HEK293 (cell line): ENCODE measurements around the gene SDF2L1.

Experiments
- CTCF ChIA-PET: fragments of 350-600 bp; formaldehyde crosslinking; extraction: SDS; loops from one replicate; lab custom pipeline; 2021; ENCODE audit warnings: antibody characterized with exemption; lab: Yijun Ruan, JAX
- POLR2A ChIA-PET: fragments of 300-600 bp; formaldehyde crosslinking; extraction: SDS; loops from one replicate; lab custom pipeline; 2020; ENCODE audit warnings: antibody characterized with exemption, inconsistent platforms; lab: Yijun Ruan, JAX
- H3K27ac ChIP-seq: fragments of 200-500 bp; sonication (Bioruptor generic); 2 replicates; pipeline ENCODE4 v1.5.1; 2014; ENCODE audit warnings: low read depth, low read length, control low read depth, inconsistent platforms; ENCODE audit errors: extremely low read depth
- H3K36me3 ChIP-seq, 2 experiments: fragments of 200-500 bp in 1 of 2; sonication (Bioruptor generic) in 1 of 2; 1 replicate in 1 of 2; 2 replicates in 1 of 2; pipeline ENCODE4 v1.5.1; 2014 to 2017; ENCODE audit warnings: inconsistent platforms in 2 of 2, low read length in 2 of 2; ENCODE audit not compliant: control insufficient read depth in 2 of 2, insufficient read depth in 1 of 2
- H3K4me1 ChIP-seq: fragments of 200-500 bp; sonication (Bioruptor generic); 2 replicates; pipeline ENCODE4 v1.5.1; 2014; ENCODE audit warnings: mild to moderate bottlenecking, low read length, inconsistent platforms; ENCODE audit not compliant: control insufficient read depth, insufficient read depth
- H3K4me3 ChIP-seq: 2 replicates; pipeline ENCODE4 v1.5.1; 2011; ENCODE audit warnings: low read depth, mild to moderate bottlenecking, control low read depth, low read length, moderate library complexity
- H3K9me3 ChIP-seq: fragments of 200-500 bp; sonication (Bioruptor generic); 2 replicates; pipeline ENCODE4 v1.5.1; 2014; ENCODE audit warnings: low read depth, low read length, inconsistent platforms; ENCODE audit not compliant: control insufficient read depth, insufficient read depth
- BCL11A ChIP-seq: fragments of 450-650 bp; formaldehyde crosslinking; IDR thresholded peaks from 2 replicates; pipeline ENCODE4 v1.5.1; 2016; ENCODE audit warnings: low read depth, missing biosample characterization, missing genetic modification characterization
- EGR2 ChIP-seq: fragments of 450-650 bp; formaldehyde crosslinking; IDR thresholded peaks from 2 replicates; pipeline ENCODE4 v1.5.1; 2016; ENCODE audit warnings: low read depth, missing biosample characterization, missing genetic modification characterization
- GFI1B ChIP-seq: fragments of 450-650 bp; formaldehyde crosslinking; IDR thresholded peaks from 2 replicates; pipeline ENCODE4 v1.5.1; 2016; ENCODE audit warnings: missing biosample characterization, missing genetic modification characterization
- IKZF3 ChIP-seq: fragments of 450-650 bp; IDR thresholded peaks from 2 replicates; pipeline ENCODE4 v1.5.0; 2018; ENCODE audit warnings: missing biosample characterization, mild to moderate bottlenecking, missing genetic modification characterization, moderate library complexity
- MYNN ChIP-seq: fragments of 450-650 bp; formaldehyde crosslinking; IDR thresholded peaks from 2 replicates; pipeline ENCODE4 v1.5.1; 2016; ENCODE audit warnings: missing biosample characterization, missing genetic modification characterization, borderline replicate concordance
- OSR2 ChIP-seq: fragments of 450-650 bp; formaldehyde crosslinking; IDR thresholded peaks from 2 replicates; pipeline ENCODE4 v1.5.1; 2016; ENCODE audit warnings: missing biosample characterization, missing genetic modification characterization
- SCRT2 ChIP-seq: fragments of 450-650 bp; formaldehyde crosslinking; IDR thresholded peaks from 2 replicates; pipeline ENCODE4 v1.5.1; 2016; ENCODE audit warnings: missing biosample characterization, missing genetic modification characterization
- SETDB1 ChIP-seq: IDR thresholded peaks from one replicate; pipeline ENCODE4 v1.6.1; 2017; ENCODE audit warnings: mild to moderate bottlenecking, low read length, moderate library complexity, mixed read lengths; ENCODE audit not compliant: insufficient read length
- SP7 ChIP-seq: fragments of 450-650 bp; formaldehyde crosslinking; IDR thresholded peaks from 2 replicates; pipeline ENCODE4 v1.5.1; 2016; ENCODE audit warnings: missing biosample characterization, missing genetic modification characterization
- ZBTB7A ChIP-seq: fragments of 450-650 bp; formaldehyde crosslinking; IDR thresholded peaks from 2 replicates; pipeline ENCODE4 v1.5.1; 2016; ENCODE audit warnings: low read depth, missing biosample characterization, missing genetic modification characterization
- ZFHX2 ChIP-seq: fragments of 450-650 bp; formaldehyde crosslinking; conservative IDR thresholded peaks from 2 replicates; pipeline ENCODE4 v1.5.1; 2016; ENCODE audit warnings: missing biosample characterization, missing genetic modification characterization
- ZFP3 ChIP-seq: fragments of 450-650 bp; formaldehyde crosslinking; IDR thresholded peaks from 2 replicates; pipeline ENCODE4 v1.5.1; 2016; ENCODE audit warnings: low read depth, missing biosample characterization, missing genetic modification characterization
- ZNF121 ChIP-seq: fragments of 450-650 bp; formaldehyde crosslinking; IDR thresholded peaks from 2 replicates; pipeline ENCODE4 v1.5.1; 2016; ENCODE audit warnings: missing biosample characterization, missing genetic modification characterization
- ZNF19 ChIP-seq: fragments of 450-650 bp; formaldehyde crosslinking; IDR thresholded peaks from 2 replicates; pipeline ENCODE4; 2016; ENCODE audit warnings: missing biosample characterization, missing genetic modification characterization, low read depth
- ZNF223 ChIP-seq: fragments of 450-650 bp; formaldehyde crosslinking; IDR thresholded peaks from 2 replicates; pipeline ENCODE4 v1.5.1; 2016; ENCODE audit warnings: missing biosample characterization, missing genetic modification characterization
- ZNF366 ChIP-seq: fragments of 450-650 bp; formaldehyde crosslinking; conservative IDR thresholded peaks from 2 replicates; pipeline ENCODE4 v1.5.1; 2016; ENCODE audit warnings: missing biosample characterization, missing genetic modification characterization
- ZNF514 ChIP-seq: fragments of 450-650 bp; formaldehyde crosslinking; IDR thresholded peaks from 2 replicates; pipeline ENCODE4 v1.5.1; 2016; ENCODE audit warnings: missing biosample characterization, missing genetic modification characterization
- ZNF600 ChIP-seq: fragments of 450-650 bp; formaldehyde crosslinking; IDR thresholded peaks from 2 replicates; pipeline ENCODE4 v1.5.1; 2016; ENCODE audit warnings: missing biosample characterization, missing genetic modification characterization
- ZNF623 ChIP-seq: fragments of 450-650 bp; formaldehyde crosslinking; IDR thresholded peaks from 2 replicates; pipeline ENCODE4 v1.5.1; 2016; ENCODE audit warnings: missing biosample characterization, missing genetic modification characterization
- ZNF664 ChIP-seq: fragments of 450-650 bp; formaldehyde crosslinking; IDR thresholded peaks from 2 replicates; pipeline ENCODE4 v1.5.1; 2016; ENCODE audit warnings: missing biosample characterization, missing genetic modification characterization
- ZNF791 ChIP-seq: fragments of 450-650 bp; formaldehyde crosslinking; IDR thresholded peaks from 2 replicates; pipeline ENCODE4 v1.5.1; 2016; ENCODE audit warnings: missing biosample characterization, missing genetic modification characterization
- ZXDB ChIP-seq: fragments of 450-650 bp; formaldehyde crosslinking; IDR thresholded peaks from 2 replicates; pipeline ENCODE4 v1.5.1; 2016; ENCODE audit warnings: missing biosample characterization, missing genetic modification characterization
- TF ChIP-seq, protein P1 (sequence below): fragments of 450-650 bp; formaldehyde crosslinking; IDR thresholded peaks from 2 replicates; pipeline ENCODE4 v1.5.1; 2017; ENCODE audit warnings: missing biosample characterization, mild to moderate bottlenecking, missing genetic modification characterization, moderate library complexity
- TF ChIP-seq, protein P2 (sequence below): fragments of 450-650 bp; formaldehyde crosslinking; IDR thresholded peaks from 2 replicates; pipeline ENCODE4 v1.5.1; 2017; ENCODE audit warnings: missing biosample characterization, missing genetic modification characterization
- TF ChIP-seq, protein P3 (sequence below): fragments of 450-650 bp; formaldehyde crosslinking; IDR thresholded peaks from 2 replicates; pipeline ENCODE4 v1.5.1; 2016; ENCODE audit warnings: missing biosample characterization, missing genetic modification characterization
- TF ChIP-seq, protein P4 (sequence below): fragments of 450-650 bp; formaldehyde crosslinking; IDR thresholded peaks from 2 replicates; pipeline ENCODE4 v1.5.1; 2017; ENCODE audit warnings: missing biosample characterization, missing genetic modification characterization

SDF2L1 gene

DNA sequence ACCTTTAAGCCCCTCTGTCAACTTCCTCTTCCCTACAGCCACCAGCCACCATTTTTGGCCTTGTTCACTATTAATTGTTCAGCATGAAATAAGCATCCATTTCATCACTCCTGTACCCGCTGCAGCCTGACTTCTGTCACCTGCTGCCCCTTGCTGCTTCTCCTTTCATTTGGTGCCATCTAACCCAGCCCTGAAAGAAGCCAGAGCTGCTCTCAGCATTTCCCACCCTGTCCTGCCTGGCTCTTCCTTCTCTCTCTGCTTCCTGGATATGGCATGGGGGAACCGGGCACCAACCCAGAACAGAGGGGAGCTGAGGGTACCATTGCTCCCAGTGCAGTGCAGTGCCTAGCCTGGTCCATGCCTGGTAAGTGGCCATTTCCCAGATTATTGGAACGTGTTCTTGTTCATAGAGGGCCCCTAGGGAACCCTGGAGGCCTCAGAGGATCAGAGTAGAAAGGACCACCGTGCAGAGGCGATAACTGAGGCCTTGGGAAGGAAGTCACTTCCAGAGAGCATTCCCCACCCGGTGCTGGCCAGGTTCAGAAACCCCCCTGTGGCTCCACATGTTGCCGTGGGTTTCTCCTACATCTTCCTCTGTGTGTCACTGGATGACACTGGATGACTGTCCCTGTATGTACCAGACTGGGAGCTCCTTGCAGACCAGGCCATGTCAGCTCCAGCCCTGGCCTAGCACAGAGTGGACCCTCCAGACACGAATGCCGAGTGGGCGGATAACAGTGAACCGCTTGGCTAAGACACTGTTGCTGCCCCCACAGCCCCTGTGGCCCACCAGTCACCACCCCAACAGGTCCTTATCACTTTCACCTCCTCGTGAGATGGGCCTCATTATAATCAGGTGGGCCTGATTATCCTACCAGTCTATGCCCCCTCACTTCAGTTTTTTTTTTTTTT lies 17.0 kb upstream of the SDF2L1 start:
- no peaks in the 10 kb centered on the region for H3K4me1 ChIP-seq
- TF ChIP-seq, protein P1, sequence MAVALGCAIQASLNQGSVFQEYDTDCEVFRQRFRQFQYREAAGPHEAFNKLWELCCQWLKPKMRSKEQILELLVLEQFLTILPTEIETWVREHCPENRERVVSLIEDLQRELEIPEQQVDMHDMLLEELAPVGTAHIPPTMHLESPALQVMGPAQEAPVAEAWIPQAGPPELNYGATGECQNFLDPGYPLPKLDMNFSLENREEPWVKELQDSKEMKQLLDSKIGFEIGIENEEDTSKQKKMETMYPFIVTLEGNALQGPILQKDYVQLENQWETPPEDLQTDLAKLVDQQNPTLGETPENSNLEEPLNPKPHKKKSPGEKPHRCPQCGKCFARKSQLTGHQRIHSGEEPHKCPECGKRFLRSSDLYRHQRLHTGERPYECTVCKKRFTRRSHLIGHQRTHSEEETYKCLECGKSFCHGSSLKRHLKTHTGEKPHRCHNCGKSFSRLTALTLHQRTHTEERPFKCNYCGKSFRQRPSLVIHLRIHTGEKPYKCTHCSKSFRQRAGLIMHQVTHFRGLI (tag by site-specific recombination), result no peak
- TF ChIP-seq ZNF366 (tag by site-specific recombination), result no peak
- peak; percentile 72 for TF ChIP-seq ZFHX2 (tag by site-specific recombination)
- TF ChIP-seq ZXDB (tag by site-specific recombination), result no peak
- TF ChIP-seq, protein P2, sequence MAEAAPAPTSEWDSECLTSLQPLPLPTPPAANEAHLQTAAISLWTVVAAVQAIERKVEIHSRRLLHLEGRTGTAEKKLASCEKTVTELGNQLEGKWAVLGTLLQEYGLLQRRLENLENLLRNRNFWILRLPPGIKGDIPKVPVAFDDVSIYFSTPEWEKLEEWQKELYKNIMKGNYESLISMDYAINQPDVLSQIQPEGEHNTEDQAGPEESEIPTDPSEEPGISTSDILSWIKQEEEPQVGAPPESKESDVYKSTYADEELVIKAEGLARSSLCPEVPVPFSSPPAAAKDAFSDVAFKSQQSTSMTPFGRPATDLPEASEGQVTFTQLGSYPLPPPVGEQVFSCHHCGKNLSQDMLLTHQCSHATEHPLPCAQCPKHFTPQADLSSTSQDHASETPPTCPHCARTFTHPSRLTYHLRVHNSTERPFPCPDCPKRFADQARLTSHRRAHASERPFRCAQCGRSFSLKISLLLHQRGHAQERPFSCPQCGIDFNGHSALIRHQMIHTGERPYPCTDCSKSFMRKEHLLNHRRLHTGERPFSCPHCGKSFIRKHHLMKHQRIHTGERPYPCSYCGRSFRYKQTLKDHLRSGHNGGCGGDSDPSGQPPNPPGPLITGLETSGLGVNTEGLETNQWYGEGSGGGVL, result no peak
- TF ChIP-seq OSR2 (tag by site-specific recombination), result no peak
- TF ChIP-seq ZNF121, result no peak
- TF ChIP-seq ZNF664 (tag by site-specific recombination), result no peak
- no peak for TF ChIP-seq ZNF223
- no peak for TF ChIP-seq ZNF600 (tag by site-specific recombination)
- TF ChIP-seq MYNN (tag by site-specific recombination), result no peak
- TF ChIP-seq GFI1B, result no peak
- TF ChIP-seq, protein P3, sequence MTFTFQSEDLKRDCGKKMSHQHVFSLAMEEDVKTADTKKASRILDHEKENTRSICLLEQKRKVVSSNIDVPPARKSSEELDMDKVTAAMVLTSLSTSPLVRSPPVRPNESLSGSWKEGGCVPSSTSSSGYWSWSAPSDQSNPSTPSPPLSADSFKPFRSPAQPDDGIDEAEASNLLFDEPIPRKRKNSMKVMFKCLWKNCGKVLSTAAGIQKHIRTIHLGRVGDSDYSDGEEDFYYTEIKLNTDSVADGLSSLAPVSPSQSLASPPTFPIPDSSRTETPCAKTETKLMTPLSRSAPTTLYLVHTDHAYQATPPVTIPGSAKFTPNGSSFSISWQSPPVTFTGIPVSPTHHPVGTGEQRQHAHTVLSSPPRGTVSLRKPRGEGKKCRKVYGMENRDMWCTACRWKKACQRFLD, result no peak
- TF ChIP-seq SCRT2 (tag by site-specific recombination), result peak; percentile 24; the same call in 1 of the 2 replicates
- no peak for TF ChIP-seq ZFP3 (tag by site-specific recombination)
- no peak for TF ChIP-seq SP7 (tag by site-specific recombination)
- TF ChIP-seq ZNF19 (tag by site-specific recombination), result no peak
- TF ChIP-seq SETDB1, result no peak
- no peak for TF ChIP-seq ZNF791 (tag by site-specific recombination)
- TF ChIP-seq, protein P4, sequence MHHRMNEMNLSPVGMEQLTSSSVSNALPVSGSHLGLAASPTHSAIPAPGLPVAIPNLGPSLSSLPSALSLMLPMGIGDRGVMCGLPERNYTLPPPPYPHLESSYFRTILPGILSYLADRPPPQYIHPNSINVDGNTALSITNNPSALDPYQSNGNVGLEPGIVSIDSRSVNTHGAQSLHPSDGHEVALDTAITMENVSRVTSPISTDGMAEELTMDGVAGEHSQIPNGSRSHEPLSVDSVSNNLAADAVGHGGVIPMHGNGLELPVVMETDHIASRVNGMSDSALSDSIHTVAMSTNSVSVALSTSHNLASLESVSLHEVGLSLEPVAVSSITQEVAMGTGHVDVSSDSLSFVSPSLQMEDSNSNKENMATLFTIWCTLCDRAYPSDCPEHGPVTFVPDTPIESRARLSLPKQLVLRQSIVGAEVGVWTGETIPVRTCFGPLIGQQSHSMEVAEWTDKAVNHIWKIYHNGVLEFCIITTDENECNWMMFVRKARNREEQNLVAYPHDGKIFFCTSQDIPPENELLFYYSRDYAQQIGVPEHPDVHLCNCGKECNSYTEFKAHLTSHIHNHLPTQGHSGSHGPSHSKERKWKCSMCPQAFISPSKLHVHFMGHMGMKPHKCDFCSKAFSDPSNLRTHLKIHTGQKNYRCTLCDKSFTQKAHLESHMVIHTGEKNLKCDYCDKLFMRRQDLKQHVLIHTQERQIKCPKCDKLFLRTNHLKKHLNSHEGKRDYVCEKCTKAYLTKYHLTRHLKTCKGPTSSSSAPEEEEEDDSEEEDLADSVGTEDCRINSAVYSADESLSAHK, result no peak
- no peak for TF ChIP-seq BCL11A (tag by site-specific recombination)
- TF ChIP-seq IKZF3 (tag by site-specific recombination), result 0 out of 2 replicates have a peak, but pooled peaks have one; percentile 35
- no peak for TF ChIP-seq ZBTB7A (tag by site-specific recombination)
- no peak for TF ChIP-seq ZNF514 (tag by site-specific recombination)
- peak; percentile 75 for TF ChIP-seq EGR2 (tag by site-specific recombination)
- no peak for TF ChIP-seq ZNF623 (tag by site-specific recombination)
- H3K27ac ChIP-seq, result no peak overlapping the region
- CTCF ChIA-PET, result interaction anchor here (0.6 to 5.7 kb wide), 12 partner anchors 11 to 44 kb away, joined by 3 to 33 read pairs (median 4); partner anchors contain the start of gene SDF2L1
- POLR2A ChIA-PET, result interaction anchor here (0.7 to 1.6 kb wide), 5 partner anchors 11 to 52 kb away, joined by 3 to 4 read pairs (median 3); partner anchors contain the start of gene SDF2L1
- peaks cover 0 to 70% of the 10 kb centered on the region in 2 experiments; a peak in 1 of 3 replicates for H3K36me3 ChIP-seq
- H3K4me3 ChIP-seq, result no peak overlapping the region
- H3K9me3 ChIP-seq, result no peaks in the 10 kb centered on the region
